ENCODE data around the gene RENBP.

The RENBP gene

GRCh38 chrX:153888344-153888743 lies 56.1 kb downstream of the RENBP start:
- no peak for DNase-seq (ENCODE audit: low read depth)

- DNase-seq (ENCODE audit: low read depth), result no peak
Measured at GRCh38 chrX:153887385-153887784, 57.1 kb downstream of the RENBP start.

GRCh38 chrX:153886915-153887314 lies 57.5 kb downstream of the RENBP start:
- peak; percentile 34 for DNase-seq (ENCODE audit: low read depth)

GRCh38 chrX:153885968-153886903 lies 58.2 kb downstream of the RENBP start, which contains the start of gene L1CAM:
Gene L1CAM, minus strand, starts transcription at chrX:153886173. Its CDS starts 10,337 bp downstream, at chrX:153875836.
- DNase-seq (ENCODE audit: low read depth), result peak; percentile 36
